ENCODE results near the gene OGFOD3.

Gene OGFOD3

DNA sequence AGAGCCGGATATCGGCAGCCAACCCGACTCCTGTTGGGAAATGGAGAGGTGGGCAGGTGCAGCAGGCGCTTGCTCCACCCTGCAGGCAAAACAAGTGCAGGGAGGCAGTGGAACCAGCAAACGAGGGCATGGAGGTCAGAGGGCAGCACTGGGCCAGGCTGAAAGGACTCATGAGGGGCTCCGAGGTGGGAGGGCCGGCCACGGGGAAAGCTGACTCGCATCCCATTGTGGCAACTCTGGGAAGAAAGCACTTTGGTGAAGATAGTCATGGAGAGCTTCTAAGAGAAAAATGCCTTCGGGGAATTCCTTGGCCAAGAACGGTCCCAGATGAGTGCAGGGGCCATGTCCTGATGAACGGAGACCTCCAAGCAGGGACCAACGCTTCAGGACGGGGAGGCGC, 27.7 kb upstream of the OGFOD3 start:
- DNase-seq = no peak

DNA sequence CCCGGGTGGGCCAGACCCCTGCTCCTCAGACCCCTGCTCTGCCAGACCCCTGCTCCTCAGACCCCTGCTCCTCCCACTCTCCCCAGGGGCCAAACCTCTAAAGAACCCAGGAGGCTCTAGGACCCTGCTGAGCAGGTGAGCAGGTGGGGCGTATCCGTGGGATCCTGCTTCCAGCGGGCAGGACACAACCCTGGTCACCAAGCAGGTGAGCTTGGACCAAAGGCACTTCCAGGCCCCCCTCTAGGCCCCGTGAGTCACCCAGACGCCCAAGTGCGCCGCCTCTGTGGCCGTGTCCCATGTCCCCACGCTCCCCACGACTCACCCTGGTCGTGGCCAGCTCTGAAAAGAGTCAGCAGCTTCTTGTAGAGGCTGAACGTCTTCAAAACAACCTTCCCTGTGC, 27.2 kb upstream of the OGFOD3 start:
- no peak for DNase-seq

DNA sequence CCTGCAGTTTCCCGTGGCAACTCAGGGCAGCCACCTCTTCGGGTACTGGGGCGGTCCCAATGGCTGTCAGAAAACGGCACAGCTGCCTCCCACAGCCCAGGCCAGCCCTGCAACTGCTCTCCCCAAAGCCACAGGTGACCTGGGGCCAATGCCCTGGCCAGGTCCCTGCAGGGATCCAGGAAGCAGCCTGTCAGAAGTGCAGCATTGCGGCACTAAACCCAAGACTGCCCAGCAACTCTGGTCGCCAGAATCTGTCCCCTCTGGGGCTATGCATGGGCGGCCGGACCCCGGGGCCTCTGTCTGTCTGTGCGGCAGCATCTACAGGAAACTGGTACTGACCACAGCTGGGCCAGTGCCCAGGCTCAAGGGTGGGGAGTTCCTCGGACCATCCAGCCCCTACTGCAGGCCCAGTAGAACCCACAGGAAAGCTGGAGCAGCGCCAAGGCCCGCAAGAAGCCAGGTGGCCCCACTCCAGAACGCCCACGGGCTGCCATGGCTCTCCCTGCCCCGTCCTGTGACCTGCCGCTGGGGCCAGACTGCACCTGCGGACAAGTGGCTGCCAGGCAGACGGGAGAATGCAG, 26.6 kb upstream of the OGFOD3 start:
- no peak for DNase-seq

DNA sequence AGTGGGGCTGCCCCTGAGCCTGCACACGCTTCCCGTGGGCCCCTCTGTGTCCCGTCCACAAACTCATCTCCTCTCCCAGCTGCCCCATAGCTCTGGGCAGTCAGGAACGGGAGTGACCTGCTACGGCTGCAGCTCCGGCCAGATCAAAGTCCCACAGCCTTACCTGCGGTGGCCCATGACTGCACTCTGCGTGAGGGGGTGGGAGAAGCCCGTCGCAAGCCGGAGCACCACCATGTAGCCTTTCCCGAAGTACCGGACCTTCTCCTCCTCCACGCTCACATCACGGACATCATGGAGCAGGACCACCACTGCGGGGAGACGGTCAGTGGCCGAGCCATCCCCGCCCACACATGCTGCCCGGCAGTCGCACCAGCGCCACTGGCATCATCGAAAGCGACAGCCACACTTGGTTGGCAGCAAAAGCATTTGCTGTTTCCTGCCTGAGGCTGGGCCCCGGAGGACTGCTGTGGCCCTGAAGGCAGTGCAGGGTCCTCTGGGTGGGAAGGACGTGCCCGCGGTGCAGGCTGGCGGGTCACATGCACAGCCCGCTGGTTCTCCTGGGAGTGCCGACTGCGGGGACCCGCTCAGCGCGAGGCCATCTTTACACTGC, 26.0 kb upstream of the OGFOD3 start:
- DNase-seq = no peak

DNA sequence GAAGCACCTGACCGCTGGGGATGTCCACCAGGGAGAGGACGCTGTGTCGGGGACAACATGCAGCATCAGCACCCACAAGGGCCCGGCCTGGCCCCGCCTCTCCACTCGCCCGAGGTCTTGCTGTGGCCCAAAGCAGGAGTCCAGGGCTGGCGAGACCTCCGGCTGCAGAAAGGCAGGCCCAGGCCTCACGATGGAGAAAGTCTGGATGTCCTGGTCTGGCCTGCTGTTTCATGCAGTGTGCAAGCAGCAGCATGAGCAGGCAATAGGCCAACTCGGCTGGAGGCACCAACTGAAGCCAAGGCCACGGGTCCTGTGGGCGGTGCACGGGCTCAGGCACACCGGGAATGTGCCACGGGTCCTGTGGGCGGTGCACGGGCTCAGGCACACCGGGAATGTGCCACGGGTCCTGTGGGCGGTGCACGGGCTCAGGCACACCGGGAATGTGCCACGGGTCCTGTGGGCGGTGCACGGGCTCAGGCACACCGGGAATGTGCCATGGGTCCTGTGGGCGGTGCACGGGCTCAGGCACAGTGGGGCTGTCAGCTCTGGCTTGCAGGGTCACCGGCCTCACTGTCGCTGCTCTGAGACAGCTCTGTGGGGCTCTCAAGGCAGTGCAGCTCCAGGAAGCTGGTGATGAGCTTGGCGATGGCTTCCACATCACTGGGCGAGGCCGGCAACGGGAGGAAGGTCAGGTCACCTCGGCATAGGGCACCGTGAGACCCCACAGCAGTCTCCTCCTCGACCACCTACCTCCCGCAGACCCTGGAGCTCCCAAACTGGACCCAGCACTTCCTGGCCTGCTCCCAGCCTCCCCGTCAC, 25.3 kb upstream of the OGFOD3 start:
- no peak for DNase-seq

DNA sequence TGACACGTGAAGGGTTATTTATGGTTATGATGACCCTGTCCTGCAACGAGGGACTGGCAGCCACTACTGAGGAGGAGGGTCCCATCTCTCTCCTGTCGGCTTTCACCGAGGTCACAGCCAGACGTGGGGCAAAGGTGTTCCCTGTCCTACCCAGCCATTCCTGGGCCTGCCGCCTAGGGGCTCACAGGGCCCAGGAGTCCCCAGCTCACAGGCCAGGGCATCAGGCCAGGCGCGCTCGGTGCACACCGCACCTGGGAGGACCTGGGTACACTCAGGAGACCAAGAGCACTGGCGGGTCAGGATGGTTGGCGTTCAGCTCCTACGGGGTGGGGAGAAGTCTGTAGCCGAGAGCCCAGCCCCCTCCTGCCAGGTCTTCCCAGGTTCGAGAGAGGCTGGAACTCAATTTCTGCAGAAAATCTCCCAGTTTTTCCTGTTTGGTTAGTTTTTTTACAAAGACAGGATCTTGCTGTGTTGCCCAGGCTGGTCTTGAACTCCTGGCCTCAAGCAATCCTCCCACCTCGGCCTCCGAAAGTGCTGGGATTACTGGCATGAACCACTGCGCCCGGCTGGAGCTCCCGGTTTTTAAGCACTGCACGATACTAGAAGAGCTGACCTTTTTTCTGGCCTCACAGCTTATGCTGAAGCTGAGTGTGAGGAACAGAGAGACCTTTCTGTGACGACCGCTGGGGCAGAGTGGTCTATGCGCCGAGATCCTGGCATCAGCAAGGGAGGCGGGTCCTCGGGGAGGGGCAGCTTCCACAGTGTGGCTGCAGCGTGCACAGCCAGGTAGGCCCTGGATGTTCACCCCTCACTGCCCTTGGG, 24.5 kb upstream of the OGFOD3 start:
- DNase-seq = no peak

DNA sequence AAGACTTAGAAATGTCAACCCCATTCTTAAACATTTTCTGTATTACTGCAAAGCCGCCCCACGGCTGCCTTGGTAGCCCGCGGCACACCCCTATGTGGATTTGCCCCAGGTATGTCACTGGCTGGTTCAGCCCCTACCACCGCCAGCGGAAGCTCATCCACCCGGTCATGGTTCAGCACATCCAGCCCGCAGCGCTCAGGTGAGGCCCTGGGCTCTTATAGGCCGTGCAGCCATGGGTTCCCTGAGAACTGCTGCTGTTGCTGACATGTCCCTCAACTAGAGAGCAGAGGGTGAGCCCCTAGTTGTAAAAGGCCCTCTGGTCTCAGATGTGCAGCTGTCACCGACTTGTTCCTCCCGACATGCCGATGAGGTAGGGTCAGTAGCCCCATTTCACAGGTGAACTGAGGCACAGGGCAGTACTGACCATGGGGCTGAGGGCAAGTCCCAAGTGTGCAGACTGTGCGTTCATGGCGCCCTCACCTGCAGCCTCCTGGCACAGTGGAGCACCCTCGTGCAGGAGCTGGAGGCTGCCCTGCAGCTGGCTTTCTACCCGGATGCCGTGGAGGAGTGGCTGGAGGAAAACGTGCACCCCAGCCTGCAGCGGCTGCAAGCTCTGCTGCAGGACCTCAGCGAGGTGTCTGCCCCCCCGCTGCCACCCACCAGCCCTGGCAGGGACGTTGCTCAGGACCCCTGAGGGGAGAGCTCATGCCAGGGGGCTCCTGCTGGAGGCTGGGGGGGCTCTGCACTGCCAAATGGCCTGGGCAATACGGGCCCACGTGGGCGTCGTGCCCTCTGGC, 23.5 kb upstream of the OGFOD3 start:
- DNase-seq = no peak

DNA sequence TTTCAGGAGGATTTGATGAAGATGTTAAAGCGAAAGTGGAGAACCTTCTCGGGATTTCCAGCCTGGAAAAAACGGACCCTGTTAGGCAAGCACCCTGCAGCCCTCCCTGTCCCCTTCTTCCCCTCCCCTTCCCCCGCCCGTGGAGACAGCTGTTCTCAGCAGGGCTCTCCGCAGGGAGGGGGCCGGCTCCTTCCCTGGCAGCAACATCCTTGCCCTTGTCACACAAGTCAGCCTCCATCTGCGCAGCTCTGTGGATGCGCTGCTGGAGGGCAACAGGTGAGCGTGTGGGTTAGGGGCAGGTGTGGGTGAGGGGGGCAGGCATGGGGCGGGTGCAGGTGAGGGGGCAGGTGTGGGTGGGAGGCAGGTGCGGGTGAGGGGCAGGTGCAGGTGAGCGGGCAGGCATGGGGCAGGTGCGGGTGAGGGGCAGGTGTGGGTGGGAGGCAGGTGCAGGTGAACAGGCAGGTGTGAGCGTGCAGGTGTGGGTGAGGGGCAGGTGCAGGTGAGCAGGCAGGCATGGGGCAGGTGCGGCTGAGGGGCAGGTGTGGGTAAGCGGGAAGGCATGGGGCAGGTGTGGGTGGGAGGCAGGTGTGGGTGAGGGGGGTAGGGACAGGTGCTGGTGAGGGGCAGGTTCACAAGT, 22.7 kb upstream of the OGFOD3 start:
- no peak for DNase-seq

DNA sequence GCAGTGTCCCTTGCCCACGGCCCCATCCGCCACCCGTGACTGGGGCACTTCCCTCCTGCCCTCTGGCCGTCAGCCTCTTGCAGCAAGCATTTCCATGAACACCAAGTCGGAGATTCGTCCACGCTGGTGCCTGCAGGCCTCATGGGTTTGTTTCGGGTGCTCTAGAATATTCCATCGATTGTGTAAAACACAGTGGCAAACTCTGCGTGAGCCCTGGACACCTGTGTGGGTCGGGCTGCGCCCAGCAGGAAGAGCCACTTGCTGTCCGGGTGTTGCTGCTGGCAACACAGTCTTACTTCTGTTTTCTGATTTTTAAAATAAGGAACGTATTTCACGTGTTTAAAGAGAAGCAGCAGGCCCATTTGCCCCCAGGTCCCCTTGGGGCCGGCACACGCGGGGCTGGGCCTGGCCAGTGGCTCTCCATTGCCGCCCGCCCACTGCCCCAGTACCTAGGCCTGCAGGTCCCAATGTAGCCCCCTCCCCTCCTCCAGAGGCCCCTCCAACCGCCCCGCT, 22.1 kb upstream of the OGFOD3 start:
- DNase-seq = no peak

DNA sequence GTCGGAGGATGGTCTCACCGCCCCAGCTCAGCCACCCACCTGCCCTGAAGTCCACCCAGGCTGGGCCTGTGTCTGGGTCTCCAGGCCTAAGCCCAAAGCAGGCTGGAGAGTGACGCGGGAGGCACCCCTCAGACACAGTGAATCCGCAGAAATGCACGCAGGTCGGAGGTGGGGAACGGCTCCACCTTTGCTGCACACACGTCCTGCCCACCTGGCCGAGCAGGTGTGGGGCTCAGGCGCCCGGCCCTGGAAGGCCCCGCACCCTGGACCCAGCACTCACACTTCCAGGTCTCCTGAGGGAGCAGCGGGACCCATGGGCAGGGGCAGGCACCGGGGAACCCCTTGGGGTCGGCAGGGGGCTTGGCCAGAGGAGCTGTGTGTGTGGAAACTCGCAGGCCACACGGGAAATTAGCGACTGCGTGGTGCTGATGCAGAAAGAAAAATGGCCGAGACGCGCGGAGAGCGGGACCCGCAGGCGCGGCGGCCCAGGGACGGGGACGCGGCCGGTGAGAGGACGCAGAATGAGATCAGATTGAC, 21.5 kb upstream of the OGFOD3 start:
- DNase-seq = no peak

DNA sequence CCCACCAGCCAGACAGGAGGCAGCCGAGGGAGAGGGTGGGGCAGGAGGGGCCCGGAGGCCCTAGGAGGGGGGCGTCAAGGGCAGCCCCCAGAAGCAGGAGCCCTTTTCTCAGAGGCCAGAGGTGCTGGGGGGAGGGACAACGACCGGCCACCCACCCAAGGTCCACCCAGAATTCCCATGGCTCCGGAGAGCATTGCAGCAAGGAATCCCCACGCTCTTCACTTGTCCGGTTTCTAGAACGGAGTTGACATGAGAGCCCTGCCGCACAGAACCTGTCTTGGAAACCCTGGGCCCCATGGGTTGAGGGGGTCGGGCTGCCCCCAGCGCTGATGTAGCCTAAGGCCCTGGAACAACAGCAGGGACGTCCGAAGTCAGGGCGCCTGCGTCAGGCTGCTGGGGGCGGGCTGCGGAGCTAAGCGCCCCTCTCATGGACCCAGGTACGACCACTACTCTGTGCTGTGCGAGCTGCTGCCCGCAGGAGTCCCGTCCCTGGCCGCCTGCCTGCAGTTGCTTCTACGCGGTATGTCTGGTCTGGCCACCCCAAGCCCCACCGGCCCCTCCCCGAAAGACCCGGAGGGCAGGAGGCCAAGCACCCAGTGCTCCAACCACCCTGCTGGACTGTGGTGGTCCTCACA, 20.9 kb upstream of the OGFOD3 start:
- no peak for DNase-seq

DNA sequence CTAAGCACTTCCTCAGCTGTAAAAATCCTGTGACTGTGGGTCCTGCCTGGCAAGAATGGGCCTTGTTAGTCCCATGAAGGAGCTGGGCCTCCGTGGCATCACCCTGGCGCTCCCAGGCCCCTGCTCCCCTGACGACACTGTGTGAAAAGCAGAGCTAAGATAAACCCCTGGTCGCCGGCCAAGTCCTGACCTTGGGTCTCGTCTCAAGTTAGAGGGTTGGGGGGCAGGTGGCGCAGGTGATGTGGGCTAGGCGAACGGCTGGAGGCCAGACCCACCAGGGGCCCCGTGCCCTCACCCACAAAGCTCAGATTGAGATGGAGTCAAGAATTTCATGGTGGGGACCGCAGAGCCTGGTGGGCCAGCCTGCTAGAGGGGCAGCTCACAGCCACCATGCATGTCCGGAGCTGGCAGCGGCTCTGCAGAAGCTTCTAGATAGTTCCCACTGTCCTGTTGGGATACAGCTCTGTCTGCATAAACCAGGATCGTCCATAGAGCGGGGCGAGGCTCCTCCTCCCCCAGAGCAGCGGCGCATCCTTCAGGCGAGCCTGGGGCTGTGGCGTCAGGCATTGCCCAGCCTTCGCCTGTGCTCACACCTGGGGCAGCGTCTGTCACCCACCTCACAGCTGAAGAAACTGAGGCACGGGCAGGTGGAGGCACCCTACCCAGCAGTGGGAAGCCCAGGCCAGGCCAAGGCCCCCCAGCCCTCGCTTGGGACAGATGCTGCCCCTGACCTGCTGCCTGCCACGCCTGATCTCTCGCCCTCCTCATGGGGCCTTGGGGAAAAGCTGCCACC, 20.2 kb upstream of the OGFOD3 start:
- no peak for DNase-seq

DNA sequence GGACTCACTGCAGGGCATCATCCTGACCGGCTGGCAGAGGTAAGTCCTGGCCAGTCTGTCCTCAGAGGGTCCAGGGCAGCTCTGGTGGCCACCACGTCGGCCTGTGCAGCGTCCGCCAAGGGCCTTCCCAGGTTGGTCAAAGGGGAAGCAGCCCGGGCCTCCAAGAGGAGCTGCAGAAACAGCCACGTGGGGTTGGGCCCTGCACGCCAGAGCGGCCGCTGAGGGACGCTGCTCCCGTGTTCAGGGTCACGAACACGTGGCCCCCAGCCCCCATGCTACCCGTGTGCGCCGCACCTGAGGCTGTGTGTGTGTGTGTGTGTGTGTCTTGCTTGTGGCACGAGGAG, 18.9 kb upstream of the OGFOD3 start:
- DNase-seq = no peak

DNA sequence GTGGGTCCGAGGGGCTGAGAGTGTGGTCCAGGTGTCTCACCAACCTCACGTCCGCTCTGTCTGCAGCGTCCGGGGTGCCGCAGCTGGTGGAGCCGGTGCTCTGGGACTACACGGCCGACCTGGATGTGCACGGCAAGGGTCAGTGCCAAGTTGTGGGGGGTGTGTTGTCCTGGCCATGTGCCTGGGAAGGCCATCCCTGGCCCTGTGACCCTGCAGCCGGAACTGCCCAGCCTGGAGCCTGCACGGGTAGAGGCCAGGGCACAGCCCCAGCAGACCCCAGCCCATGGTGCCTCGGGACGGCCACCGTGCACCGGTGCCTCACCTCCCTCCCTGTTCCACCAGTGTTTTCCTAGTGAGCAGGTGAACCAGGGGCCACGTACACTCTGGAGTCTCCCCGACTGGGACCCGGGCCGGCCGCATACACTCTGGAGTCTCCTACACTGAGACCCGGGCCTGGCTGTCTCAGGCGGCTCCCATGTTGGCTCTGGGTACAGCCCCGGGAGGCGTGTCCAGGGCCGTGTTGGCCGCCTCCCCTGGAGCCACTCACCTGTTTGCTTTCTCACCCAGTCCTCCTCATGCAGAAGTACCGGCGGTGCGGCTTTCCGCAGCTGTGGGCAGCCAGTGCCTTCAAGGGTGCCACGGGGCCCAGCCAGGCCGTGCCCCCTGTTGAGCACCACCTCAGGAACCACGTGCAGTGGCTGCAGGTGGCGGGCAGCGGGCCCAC, 18.4 kb upstream of the OGFOD3 start:
- DNase-seq = no peak

DNA sequence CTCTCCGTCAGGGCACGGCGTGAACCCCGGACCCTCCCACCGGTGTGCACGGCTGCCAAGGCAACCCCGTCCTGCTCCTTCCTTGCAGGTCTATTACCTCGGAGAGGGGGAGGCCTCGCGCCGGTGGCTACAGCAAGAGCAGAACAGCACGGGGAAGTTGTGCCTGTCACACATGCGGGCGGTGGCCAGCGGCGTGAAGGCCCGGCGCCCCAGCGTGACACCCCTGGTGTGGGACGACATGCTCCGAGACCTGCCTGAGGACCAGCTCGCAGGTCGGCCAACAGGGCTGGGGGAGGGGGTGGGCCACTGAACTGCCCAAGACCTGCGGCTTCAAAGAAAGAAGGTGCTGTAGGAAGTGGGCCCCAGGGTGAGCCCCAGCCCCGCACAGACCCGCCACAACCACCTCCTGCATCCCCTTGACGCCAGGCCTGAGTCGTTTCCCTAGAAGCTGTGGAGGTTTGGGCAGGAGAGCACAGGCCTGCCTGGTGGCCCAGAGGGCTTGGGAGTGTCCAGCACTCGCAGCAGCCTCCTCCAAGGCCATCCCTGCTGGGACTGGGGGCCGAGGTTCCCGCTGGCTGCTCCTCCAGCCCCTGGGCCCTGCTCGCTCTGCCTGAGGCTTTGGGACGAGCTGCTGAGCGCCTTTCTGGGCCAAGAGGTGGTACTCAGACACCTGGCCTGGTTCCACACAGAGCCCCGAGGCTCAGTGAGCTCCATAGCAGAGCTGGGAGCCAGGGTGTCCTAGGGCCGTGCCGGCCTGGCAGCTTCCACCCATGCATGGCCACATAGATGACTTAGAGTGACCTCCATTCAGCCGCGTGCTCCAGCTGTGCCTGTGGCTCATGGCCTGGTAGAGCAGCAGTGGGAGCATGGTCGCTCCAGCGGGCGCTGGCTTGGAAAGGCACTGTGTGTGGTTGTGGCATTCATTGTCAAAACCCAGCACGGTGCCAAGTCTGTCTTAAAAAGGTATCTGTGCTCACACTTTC, 17.5 kb upstream of the OGFOD3 start:
- DNase-seq = no peak

DNA sequence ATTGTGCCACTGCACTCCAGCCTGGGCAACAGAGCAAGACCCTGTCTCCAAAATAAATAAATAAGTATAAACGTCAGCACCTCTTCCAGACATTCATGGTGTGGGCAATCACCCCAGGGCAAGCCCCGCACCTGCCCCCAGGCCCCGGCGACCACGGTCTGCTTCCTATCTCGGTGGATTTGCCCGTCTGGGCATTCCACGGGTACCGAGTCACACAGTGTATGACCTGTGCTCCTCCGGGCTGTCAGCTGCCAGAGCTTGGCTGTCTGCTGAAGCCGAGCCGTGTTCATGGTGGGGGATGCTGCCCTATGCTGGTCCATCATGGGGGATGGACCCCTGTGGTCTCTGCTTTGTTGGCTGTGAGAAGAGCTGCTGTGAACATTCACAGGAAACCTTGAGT, 16.7 kb upstream of the OGFOD3 start:
- no peak for DNase-seq

DNA sequence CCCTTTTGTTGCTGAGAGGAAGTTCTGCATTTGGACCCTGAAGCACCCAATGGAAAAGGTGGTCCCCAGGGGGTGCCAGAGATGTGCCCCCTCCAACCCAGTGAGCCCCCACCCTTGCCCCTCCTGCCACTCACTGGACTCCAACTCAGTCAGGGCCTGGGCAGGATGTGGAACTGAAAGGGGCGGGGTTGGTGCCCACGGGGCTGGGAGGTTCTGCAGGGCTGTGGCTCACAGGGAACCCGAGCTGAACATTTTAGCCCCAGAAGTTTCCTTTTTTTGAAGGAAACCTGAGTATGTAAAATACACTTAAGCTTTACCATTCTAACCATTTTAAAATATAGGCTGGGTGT, 15.8 kb upstream of the OGFOD3 start:
- no peak for DNase-seq

DNA sequence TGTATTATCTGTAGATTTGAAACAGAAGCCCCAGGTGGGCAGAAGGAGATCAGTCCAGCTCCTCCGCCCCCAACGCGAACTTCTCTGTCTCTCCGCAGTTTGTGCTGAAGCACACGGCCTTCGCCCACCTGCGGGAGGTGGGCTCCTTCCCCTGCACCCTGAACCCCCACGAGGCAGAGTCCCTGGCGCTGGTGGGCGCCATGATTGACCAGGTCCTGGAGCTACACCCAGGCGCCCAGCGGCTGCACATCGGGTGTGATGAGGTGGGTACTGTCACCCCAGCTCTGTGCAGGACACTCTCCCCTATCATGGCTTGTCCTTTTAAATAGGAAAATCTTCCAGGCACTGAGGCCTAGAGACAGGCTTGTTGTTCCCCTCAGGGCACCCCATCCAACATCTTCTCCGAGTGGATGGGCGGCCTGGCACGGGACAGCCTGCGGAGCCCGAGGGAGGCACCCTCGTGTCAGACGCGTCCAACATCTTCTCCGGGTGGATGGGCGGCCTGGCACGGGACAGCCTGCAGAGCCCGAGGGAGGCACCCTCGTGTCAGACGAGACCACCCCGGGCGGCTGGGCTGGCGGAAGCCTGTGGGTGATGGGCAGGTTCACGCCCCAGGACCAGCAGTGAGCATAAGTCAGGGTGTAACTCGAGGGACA, 15.3 kb upstream of the OGFOD3 start:
- no peak for DNase-seq

All from SW 1271 (cell line).